PC-3 (cell line): ENCODE results near the gene ABCC10. TPM values are rescaled to one million over a fixed set of nuclear protein-coding genes. Genes with fewer than 3 reads are reported as not detected.
"Not testable (repeated sequence)": the region's sequence is repeated elsewhere in the genome, so short reads cannot be mapped to it uniquely, and the experiment has no call there.

Source experiments
- ATAC-seq: fragments of 200-7000 bp; cut with Tn5 transposase; 2 replicates; pipeline ENCODE4 v1.9.1; 2020; ENCODE audit warnings: mild to moderate bottlenecking, moderate library complexity
- BruUV-seq: library from RNA; stranded (reverse); fragments of 400-500 nt; replicated peaks from 2 replicates; lab custom pipeline; 2021; lab: Mats Ljungman, UMichigan
- CTCF ChIA-PET: fragments of 300-600 bp; sonication (Branson Sonifier 250); formaldehyde crosslinking; loops from one replicate; lab custom pipeline; 2022; ENCODE audit warnings: antibody characterized with exemption; lab: Charles Lee
- POLR2A ChIA-PET: fragments of 300-600 bp; sonication (Branson Sonifier 250); formaldehyde crosslinking; loops from one replicate; lab custom pipeline; 2022; ENCODE audit warnings: antibody characterized with exemption; ENCODE audit not compliant: unreplicated experiment; lab: Charles Lee
- DNase-seq: peaks from one replicate; pipeline ENCODE4 v3.0.0-alpha.2; 2015
- H2AFZ ChIP-seq: fragments of 300-600 bp; sonication (generic); 2 replicates; pipeline ENCODE4 v1.6.0; 2016; ENCODE audit warnings: antibody characterized with exemption, low read length
- H3F3A ChIP-seq: fragments of 300-600 bp; sonication (generic); one replicate; pipeline ENCODE4 v1.6.0; 2017; ENCODE audit warnings: antibody characterized with exemption, low read length, control low read depth, mild to moderate bottlenecking; ENCODE audit not compliant: unreplicated experiment
- H3K27ac ChIP-seq: fragments of 300-600 bp; sonication (generic); 2 replicates; pipeline ENCODE4 v1.5.1; 2016; ENCODE audit warnings: mild to moderate bottlenecking, low read length
- H3K27me3 ChIP-seq: fragments of 300-600 bp; sonication (generic); 2 replicates; pipeline ENCODE4 v1.6.1; 2016; ENCODE audit warnings: low read length, mixed read lengths
- H3K36me3 ChIP-seq: fragments of 300-600 bp; sonication (generic); 2 replicates; pipeline ENCODE4 v1.6.1; 2016; ENCODE audit warnings: low read depth, mixed run types, low read length, mixed read lengths
- H3K4me1 ChIP-seq: fragments of 300-600 bp; sonication (generic); 2 replicates; pipeline ENCODE4 v1.5.1; 2016; ENCODE audit warnings: low read length; ENCODE audit not compliant: insufficient read depth
- H3K4me2 ChIP-seq: fragments of 300-600 bp; sonication (generic); 2 replicates; pipeline ENCODE4 v1.6.0; 2016; ENCODE audit warnings: low read length
- H3K4me3 ChIP-seq: fragments of 300-600 bp; sonication (generic); 2 replicates; pipeline ENCODE4 v1.5.1; 2016; ENCODE audit warnings: mild to moderate bottlenecking, low read length, mixed read lengths
- H3K79me2 ChIP-seq: fragments of 300-600 bp; sonication (generic); 2 replicates; pipeline ENCODE4 v1.6.1; 2017; ENCODE audit warnings: low read length, mixed read lengths
- H3K9ac ChIP-seq: fragments of 300-600 bp; sonication (generic); 2 replicates; pipeline ENCODE4 v1.6.0; 2016; ENCODE audit warnings: mild to moderate bottlenecking, low read length
- H3K9me2 ChIP-seq: fragments of 300-600 bp; sonication (generic); replicated peaks from 2 replicates; pipeline ENCODE4 v1.6.1; 2016; ENCODE audit warnings: mixed run types, low read length, mixed read lengths
- H3K9me3 ChIP-seq: fragments of 300-600 bp; sonication (generic); 2 replicates; pipeline ENCODE4 v1.6.1; 2016; ENCODE audit warnings: low read length, mixed read lengths
- H4K20me1 ChIP-seq: fragments of 300-600 bp; sonication (generic); 2 replicates; pipeline ENCODE4 v1.6.1; 2016; ENCODE audit warnings: low read length, mixed read lengths
- CTCF ChIP-seq: fragments of 300-600 bp; sonication (generic); conservative IDR thresholded peaks from 2 replicates; pipeline ENCODE4 v1.5.1; 2017; ENCODE audit warnings: antibody characterized with exemption, low read depth, mild to moderate bottlenecking, low read length
- EZH2 ChIP-seq: fragments of 300-600 bp; sonication (generic); IDR thresholded peaks from one replicate; pipeline ENCODE4 v1.6.1; 2017; ENCODE audit warnings: antibody characterized with exemption, mild to moderate bottlenecking, low read length; ENCODE audit not compliant: unreplicated experiment
- EZH2phosphoT487 ChIP-seq: fragments of 300-600 bp; sonication (generic); IDR thresholded peaks from 2 replicates; pipeline ENCODE4 v1.6.1; 2018; ENCODE audit warnings: mild to moderate bottlenecking, antibody characterized with exemption, low read length, borderline replicate concordance
- intact Hi-C: fragments of 100-400 bp; cut with micrococcal nuclease; formaldehyde crosslinking; loops from 2 replicates; pipeline ENCODE4 v1.9.0; 2023
- total RNA-seq: library from RNA; depleted of rRNA; stranded (reverse); fragments of >200 nt; gene quantifications from 2 replicates; pipeline ENCODE4 v1.2.3, GENCODE V29; 2014

The ABCC10 gene
- total RNA-seq, 1 experiment from 2014 or later: 23.1 TPM

DNA sequence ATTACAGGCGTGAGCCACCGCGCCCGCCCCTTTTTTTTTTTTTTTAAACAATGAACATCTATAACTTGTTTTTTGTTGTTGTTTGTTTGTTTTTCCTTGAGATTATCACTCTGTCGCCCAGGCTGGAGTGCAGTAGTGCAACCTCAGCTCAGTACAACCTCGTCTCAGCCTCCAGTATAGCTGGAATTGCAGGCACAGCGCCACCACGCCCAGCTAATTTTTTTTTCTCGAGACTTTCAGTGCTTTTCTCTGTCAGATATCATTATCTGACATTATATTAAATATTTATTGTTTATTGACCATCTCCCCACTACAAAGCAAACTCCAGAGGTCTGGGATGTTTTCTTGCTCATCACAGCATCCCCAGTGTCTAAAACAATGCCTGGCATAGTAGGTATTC, 30.3 kb downstream of the ABCC10 start:
- H2AFZ ChIP-seq: no peak overlapping the region
- H3K4me3 ChIP-seq: no peak overlapping the region
- ATAC-seq (no peak), DNase-seq (peak; percentile 41)
- H3K4me2 ChIP-seq: no peak overlapping the region
- H3K4me1 ChIP-seq: peaks cover 5% of the 10 kb centered on the region; the same call in 1 of the 2 replicates
- no peaks in the 10 kb centered on the region for H3F3A ChIP-seq
- H3K9ac ChIP-seq: no peak overlapping the region
- BruUV-seq: no TSS peak
- intact Hi-C loops: loop anchor here (2.0 kb wide), 1 partner anchor 19 kb away; the partner anchor contains the start of gene TJAP1
- no peaks in the 10 kb centered on the region for H3K36me3 ChIP-seq
- H3K27me3 ChIP-seq: no peaks in the 10 kb centered on the region; the same call in 1 of the 2 replicates
- no peaks in the 10 kb centered on the region for H3K9me3 ChIP-seq
- ChIA-PET CTCF (interaction anchor here (0.6 to 0.7 kb wide), 4 partner anchors 46 to 307 kb away, joined by 3 to 13 read pairs (median 6); no protein-coding TSS in a partner anchor), POLR2A (no interaction called here)
- no peak overlapping the region for H3K27ac ChIP-seq
- no peaks in the 10 kb centered on the region for H3K79me2 ChIP-seq
- H4K20me1 ChIP-seq: no peaks in the 10 kb centered on the region; the same call in 1 of the 2 replicates
- TF ChIP-seq EZH2: no peak
- TF ChIP-seq EZH2phosphoT487: no peak
- TF ChIP-seq CTCF: peak; percentile 37; the same call in 1 of the 2 replicates
- H3K9me2 ChIP-seq: no peaks in the 10 kb centered on the region

DNA sequence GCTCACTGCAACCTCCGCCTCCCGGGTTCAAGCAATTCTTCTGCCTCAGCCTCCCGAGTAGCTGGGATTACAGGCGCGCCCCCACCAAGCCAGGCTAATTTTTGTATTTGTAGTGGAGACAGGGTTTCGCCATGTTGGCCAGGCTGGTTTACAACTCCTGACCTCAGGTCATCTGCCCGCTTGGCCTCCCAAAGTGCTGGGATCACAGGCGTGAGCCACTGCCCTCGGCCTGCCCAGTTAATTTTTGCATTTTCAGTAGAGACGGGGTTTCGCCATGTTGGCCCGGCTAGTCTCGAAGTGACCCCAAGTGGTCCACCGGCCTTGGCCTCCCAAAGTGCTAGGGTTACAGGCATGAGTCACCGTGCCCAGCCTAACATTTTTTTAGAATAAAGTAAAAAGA, 30.8 kb downstream of the ABCC10 start:
- intact Hi-C loops, H3K4me2 ChIP-seq, H3K9me2 ChIP-seq, H3K4me3 ChIP-seq, H4K20me1 ChIP-seq, POLR2A ChIA-PET, H3K36me3 ChIP-seq, H3K79me2 ChIP-seq, H3K27ac ChIP-seq, H3K9me3 ChIP-seq, H3F3A ChIP-seq, H2AFZ ChIP-seq, DNase-seq, H3K4me1 ChIP-seq, BruUV-seq, H3K27me3 ChIP-seq, ATAC-seq, H3K9ac ChIP-seq: not testable (repeated sequence)
- CTCF ChIA-PET: interaction anchor here (0.7 kb wide), 2 partner anchors 48 to 50 kb away, joined by 6 to 13 read pairs; no protein-coding TSS in a partner anchor

DNA sequence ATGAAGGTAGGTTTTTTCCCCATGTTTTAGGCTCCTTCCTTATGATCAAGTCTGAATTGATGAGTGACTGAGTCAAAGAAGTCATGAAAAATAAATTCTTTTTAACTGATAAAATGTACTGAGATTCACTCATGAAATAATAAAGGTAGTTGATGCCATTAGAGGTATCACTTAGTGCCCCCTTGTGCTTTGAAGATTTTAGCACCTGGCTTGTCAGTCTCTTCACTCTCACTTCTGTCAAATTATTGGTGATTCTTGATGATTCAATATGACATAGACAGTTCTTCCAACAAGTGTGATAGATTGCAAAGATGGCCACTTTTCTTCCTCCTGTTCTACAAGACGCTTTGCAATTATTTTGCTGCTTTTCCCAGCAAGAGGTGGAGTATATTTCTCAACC, 32.2 kb downstream of the ABCC10 start:
- CTCF ChIA-PET: interaction anchor here (0.7 kb wide), 1 partner anchor 21 kb away, joined by 3 read pairs; no protein-coding TSS in a partner anchor

More for the DNA sequence above, 32.2 kb downstream of the ABCC10 start:
- no peaks in the 10 kb centered on the region for H3K36me3 ChIP-seq
- no peak overlapping the region for H3K4me3 ChIP-seq
- H3K9me3 ChIP-seq: no peaks in the 10 kb centered on the region
- ATAC-seq (no peak), DNase-seq (no peak)
- H3K27ac ChIP-seq: no peak overlapping the region
- POLR2A ChIA-PET: no interaction called here
- H3K4me1 ChIP-seq: peaks cover 5% of the 10 kb centered on the region; the same call in 1 of the 2 replicates
- no peak for TF ChIP-seq EZH2
- no peak overlapping the region for H3K4me2 ChIP-seq
- no peaks in the 10 kb centered on the region; the same call in 1 of the 2 replicates for H3K27me3 ChIP-seq
- no peaks in the 10 kb centered on the region for H3K9me2 ChIP-seq
- no peaks in the 10 kb centered on the region for H3K79me2 ChIP-seq
- H3F3A ChIP-seq: no peaks in the 10 kb centered on the region
- no peak overlapping the region for H3K9ac ChIP-seq
- no peaks in the 10 kb centered on the region for H4K20me1 ChIP-seq
- intact Hi-C loops: no loop called here
- no TSS peak for BruUV-seq
- H2AFZ ChIP-seq: no peak overlapping the region
